ENCODE results near the gene KATNB1. TPM values are rescaled to one million over a fixed set of nuclear protein-coding genes. Genes with fewer than 3 reads are reported as not detected.

KATNB1 gene
- total RNA-seq, 4 donors from 2014 or later, result 13.3 to 27.4 (median 18.1) TPM

- Histone ChIP-seq H3K4me3 (no peak overlapping the region), H3K27me3 (no peaks in the 10 kb centered on the region), H3K9me3 (no peaks in the 10 kb centered on the region), H3K27ac (no peak overlapping the region), H3K4me1 (no peaks in the 10 kb centered on the region), H3K36me3 (no peaks in the 10 kb centered on the region)
- no peak for TF ChIP-seq CTCF (IDR thresholded peaks at IDR 0.05)
- TF ChIP-seq POLR2A (IDR thresholded peaks at IDR 0.05), result no peak
- intact Hi-C loops (cut with DNase I; ENCODE audit: low total_unique reads), result no loop called here
- DNase-seq, result no peak
Observed at GRCh38 chr16:57762365-57763040, 26.9 kb downstream of the KATNB1 start.

- H3K27ac ChIP-seq, result no peak overlapping the region
- no peaks in the 10 kb centered on the region for H3K9me3 ChIP-seq
- intact Hi-C loops (cut with DNase I; ENCODE audit: low total_unique reads), result no loop called here
- no peaks in the 10 kb centered on the region for H3K36me3 ChIP-seq
- no peak for TF ChIP-seq POLR2A (IDR thresholded peaks at IDR 0.05)
- TF ChIP-seq CTCF (IDR thresholded peaks at IDR 0.05), result no peak
- DNase-seq, result no peak
- no peak overlapping the region for H3K4me3 ChIP-seq
- H3K4me1 ChIP-seq, result no peaks in the 10 kb centered on the region
- no peaks in the 10 kb centered on the region for H3K27me3 ChIP-seq
Observed at GRCh38 chr16:57763285-57764005, 27.9 kb downstream of the KATNB1 start.

DNA sequence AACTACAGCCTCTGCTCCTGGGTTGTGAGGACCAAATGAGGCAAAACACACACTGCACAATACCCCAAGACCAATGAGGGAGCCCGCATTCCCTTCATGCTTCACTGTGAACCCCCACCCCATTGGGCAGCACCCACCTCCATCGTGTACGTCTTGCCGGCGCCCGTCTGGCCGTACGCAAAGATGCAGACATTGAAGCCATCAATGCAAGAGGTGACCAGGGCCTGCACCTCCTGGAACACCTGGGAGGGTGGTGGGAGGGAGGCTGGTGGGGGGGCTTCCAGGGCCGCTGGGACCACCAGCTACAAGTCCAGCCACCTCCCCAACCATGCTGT is 28.4 kb downstream of the KATNB1 start:
- no peaks in the 10 kb centered on the region for H3K9me3 ChIP-seq
- no peaks in the 10 kb centered on the region for H3K27me3 ChIP-seq
- no peaks in the 10 kb centered on the region for H3K36me3 ChIP-seq
- peak overlapping the region in 1 of 2 donors; percentile 31 for H3K27ac ChIP-seq
- DNase-seq, result no peak
- H3K4me1 ChIP-seq, result no peaks in the 10 kb centered on the region
- no peak for TF ChIP-seq POLR2A (IDR thresholded peaks at IDR 0.05)
- no peak for TF ChIP-seq CTCF (IDR thresholded peaks at IDR 0.05)
- intact Hi-C loops (cut with DNase I; ENCODE audit: low total_unique reads), result no loop called here
- no peak overlapping the region for H3K4me3 ChIP-seq

GRCh38 chr16:57764341-57765159 is 29.0 kb downstream of the KATNB1 start:
- Histone ChIP-seq H3K4me3 (no peak overlapping the region), H3K4me1 (no peaks in the 10 kb centered on the region), H3K27me3 (no peaks in the 10 kb centered on the region), H3K36me3 (no peaks in the 10 kb centered on the region), H3K27ac (peak overlapping the region in 1 of 2 donors; percentile 31), H3K9me3 (no peaks in the 10 kb centered on the region)
- no peak for DNase-seq
- no peak for TF ChIP-seq POLR2A (IDR thresholded peaks at IDR 0.05)
- no peak for TF ChIP-seq CTCF (IDR thresholded peaks at IDR 0.05)
- intact Hi-C loops (cut with DNase I; ENCODE audit: low total_unique reads), result no loop called here

All from uterus (tissue), 4 donors.